GM18870 (cell line): ENCODE data around the gene RPSA.
"Not testable (repeated sequence)": the region's sequence is repeated elsewhere in the genome, so short reads cannot be mapped to it uniquely, and the experiment has no call there.

Experiments used
- ATAC-seq: cut with Tn5 transposase; IDR thresholded peaks from one replicate; pipeline ENCODE4 v1.9.1; 2021; ENCODE audit warnings: moderate library complexity; ENCODE audit not compliant: unreplicated experiment

Gene RPSA

GRCh38 chr3:39418556-39419225, 12.2 kb downstream of the RPSA start:
- not testable (repeated sequence) for ATAC-seq

GRCh38 chr3:39419742-39420315, 13.3 kb downstream of the RPSA start:
- no peak for ATAC-seq

- ATAC-seq, result no peak
These were observed 14.0 kb downstream of the RPSA start for GRCh38 chr3:39420543-39420942.

GRCh38 chr3:39423436-39423970, 17.0 kb downstream of the RPSA start:
- ATAC-seq, result no peak

GRCh38 chr3:39426312-39426711, 19.8 kb downstream of the RPSA start:
- ATAC-seq, result no peak

GRCh38 chr3:39427506-39427905, 21.0 kb downstream of the RPSA start:
- no peak for ATAC-seq

GRCh38 chr3:39428745-39429201, 22.3 kb downstream of the RPSA start:
- ATAC-seq, result no peak

- ATAC-seq, result no peak
These were observed 22.9 kb downstream of the RPSA start for GRCh38 chr3:39429466-39429865.

GRCh38 chr3:39432342-39432741, 25.8 kb downstream of the RPSA start:
- no peak for ATAC-seq

- ATAC-seq, result no peak
These were observed 27.1 kb downstream of the RPSA start for GRCh38 chr3:39433642-39434041.

GRCh38 chr3:39434574-39434973, 28.1 kb downstream of the RPSA start:
- ATAC-seq, result peak; percentile 53

- no peak for ATAC-seq
These were observed 28.7 kb downstream of the RPSA start for GRCh38 chr3:39435006-39435748.

GRCh38 chr3:39438880-39439279, 32.4 kb downstream of the RPSA start:
- ATAC-seq, result no peak

GRCh38 chr3:39440316-39440715, 33.8 kb downstream of the RPSA start:
- no peak for ATAC-seq

- ATAC-seq, result no peak
These were observed 37.0 kb downstream of the RPSA start for GRCh38 chr3:39443530-39443929.

- ATAC-seq, result no peak
These were observed 39.4 kb downstream of the RPSA start for GRCh38 chr3:39445927-39446326.

- ATAC-seq, result no peak
These were observed 39.9 kb downstream of the RPSA start for GRCh38 chr3:39446444-39446843.

GRCh38 chr3:39447637-39448483, 41.3 kb downstream of the RPSA start:
- no peak for ATAC-seq

GRCh38 chr3:39448506-39449233, 42.1 kb downstream of the RPSA start:
- no peak for ATAC-seq

- ATAC-seq, result no peak
These were observed 43.3 kb downstream of the RPSA start for GRCh38 chr3:39449796-39450195.
